CD4-positive, alpha-beta T cell treated with Interleukin-1 beta for 1 hour (primary cell): ENCODE measurements around the gene SPG11.
"Not testable (repeated sequence)": the region's sequence is repeated elsewhere in the genome, so short reads cannot be mapped to it uniquely, and the experiment has no call there.

Source experiments
- DNase-seq, 2 donors: peaks; one replicate each; pipeline ENCODE4 v3.0.0-alpha.2; 2020 to 2022

Gene SPG11

GRCh38 chr15:44663410-44664308, at the start of gene SPG11:
TSS of gene SPG11 (minus strand) at chr15:44663662. CDS start at chr15:44663647, 15 bp downstream.
- peak; percentile 98 to 99 for DNase-seq

GRCh38 chr15:44712346-44713005, 49.0 kb upstream of the SPG11 start:
- DNase-seq, result peak; percentile 75 to 83

- peak; percentile 68 to 73 for DNase-seq
These were observed 48.4 kb upstream of the SPG11 start for GRCh38 chr15:44711743-44712345.

- DNase-seq, result peak; percentile 97 to 98
These were observed 47.8 kb upstream of the SPG11 start, which contains the start of the genes B2M and PATL2 for GRCh38 chr15:44711096-44711742. TSS of gene B2M (plus strand) at chr15:44711517. CDS start at chr15:44711547, 30 bp downstream. TSS of gene PATL2 (minus strand) at chr15:44711323. CDS start at chr15:44676490, 34,833 bp downstream.

- DNase-seq, result peak; percentile 73 to 74
These were observed 47.0 kb upstream of the SPG11 start for GRCh38 chr15:44710236-44711095.

- no peak for DNase-seq
These were observed 43.6 kb upstream of the SPG11 start for GRCh38 chr15:44706946-44707636.

- DNase-seq, result no peak
These were observed 42.9 kb upstream of the SPG11 start for GRCh38 chr15:44706401-44706800.

- DNase-seq, result no peak
These were observed 42.5 kb upstream of the SPG11 start for GRCh38 chr15:44705986-44706385.

- DNase-seq, result not testable (repeated sequence)
These were observed 37.2 kb upstream of the SPG11 start for GRCh38 chr15:44700676-44701075.

GRCh38 chr15:44698641-44699040, 35.2 kb upstream of the SPG11 start:
- no peak for DNase-seq

- no peak for DNase-seq
These were observed 33.6 kb upstream of the SPG11 start for GRCh38 chr15:44697014-44697413.

GRCh38 chr15:44695294-44695693, 31.8 kb upstream of the SPG11 start:
- DNase-seq, result no peak

GRCh38 chr15:44694416-44694815, 31.0 kb upstream of the SPG11 start:
- no peak for DNase-seq

GRCh38 chr15:44692659-44693058, 29.2 kb upstream of the SPG11 start:
- DNase-seq, result no peak

- peak; percentile 40 to 51 for DNase-seq
These were observed 26.8 kb upstream of the SPG11 start for GRCh38 chr15:44690245-44690644.

- DNase-seq, result not testable (repeated sequence)
These were observed 25.9 kb upstream of the SPG11 start for GRCh38 chr15:44689318-44689717.

- peak; percentile 86 for DNase-seq
These were observed 19.6 kb upstream of the SPG11 start for GRCh38 chr15:44682809-44683682.

GRCh38 chr15:44682211-44682610, 18.7 kb upstream of the SPG11 start:
- no peak for DNase-seq

GRCh38 chr15:44676676-44677075, 13.2 kb upstream of the SPG11 start:
- peak; percentile 38 to 52 for DNase-seq

- DNase-seq, result no peak
These were observed 12.4 kb upstream of the SPG11 start for GRCh38 chr15:44675911-44676310.
